Bronchial epithelial cell (primary cell): ENCODE results near the gene REEP1. TPM values are rescaled to one million over a fixed set of nuclear protein-coding genes. Genes with fewer than 3 reads are reported as not detected.

Experiments
- DNase-seq: peaks from one replicate; pipeline ENCODE4 v3.0.0-alpha.2; 2010; ENCODE audit warnings: low read depth
- FAIRE-seq: peaks from 2 replicates; lab custom pipeline; 2011; peaks lifted over from hg19 to GRCh38; lab: Jason Lieb, UNC
- H3K27me3 ChIP-seq: 2 replicates; pipeline ENCODE4 v1.5.1; 2011; ENCODE audit warnings: low read length; ENCODE audit not compliant: control insufficient read depth, insufficient read depth
- H3K36me3 ChIP-seq: 2 replicates; pipeline ENCODE4 v1.5.1; 2011; ENCODE audit warnings: low read length; ENCODE audit not compliant: control insufficient read depth, insufficient read depth
- H3K4me3 ChIP-seq: 2 replicates; pipeline ENCODE4 v1.5.1; 2011; ENCODE audit warnings: mild to moderate bottlenecking, low read depth, low read length, control low read depth
- CTCF ChIP-seq: IDR thresholded peaks from 2 replicates; pipeline ENCODE4 v1.5.1; 2011; ENCODE audit warnings: mild to moderate bottlenecking, moderate library complexity, low read length, control low read depth, inconsistent platforms; ENCODE audit not compliant: insufficient read depth, severe bottlenecking
- total RNA-seq: library from RNA; depleted of rRNA; stranded (reverse); fragments of >200 nt; gene quantifications from 2 replicates; pipeline ENCODE4 v1.2.1, GENCODE V29; 2014

The REEP1 gene
- total RNA-seq, 1 donor from 2014 or later = under 0.01 TPM

- TF ChIP-seq CTCF = no peak
- FAIRE-seq (no peak), DNase-seq (no peak)
- Histone ChIP-seq H3K27me3 (peaks cover 18% of the 10 kb centered on the region), H3K36me3 (no peaks in the 10 kb centered on the region), H3K4me3 (no peak overlapping the region)
These were observed 1.4 kb downstream of the REEP1 start for GRCh38 chr2:86335865-86336674.

- FAIRE-seq = no peak
- TF ChIP-seq CTCF = no peak
- H3K4me3 ChIP-seq = no peak overlapping the region
- peaks cover 11% of the 10 kb centered on the region for H3K27me3 ChIP-seq
- DNase-seq = no peak
- H3K36me3 ChIP-seq = no peaks in the 10 kb centered on the region
These were observed 4.0 kb downstream of the REEP1 start for GRCh38 chr2:86333378-86333777.

- no peaks in the 10 kb centered on the region for H3K36me3 ChIP-seq
- H3K27me3 ChIP-seq = peaks cover 8% of the 10 kb centered on the region
- no peak for DNase-seq
- no peak for FAIRE-seq
- no peak for TF ChIP-seq CTCF
- no peak overlapping the region for H3K4me3 ChIP-seq
These were observed 4.8 kb downstream of the REEP1 start for GRCh38 chr2:86332654-86333053.

GRCh38 chr2:86331384-86331783 lies 6.0 kb downstream of the REEP1 start:
- no peak for FAIRE-seq
- Histone ChIP-seq H3K4me3 (no peak overlapping the region), H3K36me3 (no peaks in the 10 kb centered on the region), H3K27me3 (peaks cover 6% of the 10 kb centered on the region)
- DNase-seq = no peak
- TF ChIP-seq CTCF = no peak

- FAIRE-seq (no peak), DNase-seq (no peak)
- Histone ChIP-seq H3K4me3 (no peak overlapping the region), H3K27me3 (peaks cover 3% of the 10 kb centered on the region), H3K36me3 (no peaks in the 10 kb centered on the region)
- TF ChIP-seq CTCF = no peak
These were observed 7.4 kb downstream of the REEP1 start for GRCh38 chr2:86330001-86330400.
